ENCODE measurements around the gene CTNND2. TPM values are rescaled to one million over a fixed set of nuclear protein-coding genes. Genes with fewer than 3 reads are reported as not detected.

Gene CTNND2
- total RNA-seq, 4 donors from 2014 or later, result 0.22 to 2.8 (median 0.39) TPM

DNA sequence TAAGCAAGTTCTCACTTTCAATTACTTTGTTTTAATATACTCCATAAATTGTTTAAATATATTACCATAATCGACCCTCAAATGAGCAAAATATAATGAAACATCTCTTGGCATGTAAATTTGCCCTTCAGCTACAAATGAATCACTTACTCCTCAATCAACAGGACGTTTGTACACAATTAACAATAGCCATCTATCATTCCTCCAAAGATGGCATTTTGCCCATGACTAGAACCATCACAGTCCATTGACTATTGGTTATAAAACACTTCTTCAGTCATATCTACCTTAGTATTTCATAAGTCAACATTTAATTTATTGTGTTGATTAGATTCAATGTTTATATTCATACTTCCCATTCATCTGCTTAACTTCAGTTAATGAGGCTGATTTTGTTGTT, 127.2 kb downstream of the CTNND2 start:
- Histone ChIP-seq H3K36me3 (no peaks in the 10 kb centered on the region), H3K27ac (no peak overlapping the region), H3K9me3 (no peaks in the 10 kb centered on the region), H3K4me1 (no peaks in the 10 kb centered on the region), H3K4me3 (replicated peaks in 1 of 3) (no peak overlapping the region), H3K27me3 (no peaks in the 10 kb centered on the region)
- TF ChIP-seq CTCF (IDR thresholded peaks at IDR 0.05) (no peak), POLR2A (IDR thresholded peaks at IDR 0.05) (no peak)
- no peak for DNase-seq
- intact Hi-C loops (cut with DNase I), result no loop called here
- 62 to 82% methylated on average over 2 of the region's 2 CpGs for WGBS, 2 donors

DNA sequence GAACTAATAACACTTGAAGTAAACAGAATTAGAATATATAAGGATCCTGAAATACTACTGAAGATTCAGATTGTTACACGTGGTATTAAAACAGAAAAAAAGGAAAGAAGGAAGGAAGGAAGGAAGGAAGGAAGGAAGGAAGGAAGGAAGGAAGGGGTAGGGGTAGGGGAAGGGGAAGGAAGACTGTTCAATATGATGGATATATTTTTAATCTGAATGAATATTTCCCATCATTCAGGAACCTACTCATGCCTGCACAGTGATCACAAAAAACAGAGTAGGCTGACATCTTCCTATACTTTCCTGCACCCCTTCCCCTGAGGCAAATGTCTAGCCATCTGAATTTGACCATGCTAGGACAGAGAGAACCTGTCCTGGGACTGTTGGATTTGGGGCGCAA, 133.9 kb downstream of the CTNND2 start:
- H3K4me1 ChIP-seq, result no peaks in the 10 kb centered on the region
- TF ChIP-seq CTCF (IDR thresholded peaks at IDR 0.05), result no peak
- TF ChIP-seq POLR2A (IDR thresholded peaks at IDR 0.05), result no peak
- H3K27me3 ChIP-seq, result no peaks in the 10 kb centered on the region
- no peak for DNase-seq
- H3K4me3 ChIP-seq (replicated peaks in 1 of 3), result no peak overlapping the region
- H3K9me3 ChIP-seq, result no peaks in the 10 kb centered on the region
- intact Hi-C loops (cut with DNase I), result no loop called here
- no peak overlapping the region for H3K27ac ChIP-seq
- no peaks in the 10 kb centered on the region for H3K36me3 ChIP-seq
- WGBS, 2 donors, result 74 to 79% methylated on average over 2 of the region's 2 CpGs

DNA sequence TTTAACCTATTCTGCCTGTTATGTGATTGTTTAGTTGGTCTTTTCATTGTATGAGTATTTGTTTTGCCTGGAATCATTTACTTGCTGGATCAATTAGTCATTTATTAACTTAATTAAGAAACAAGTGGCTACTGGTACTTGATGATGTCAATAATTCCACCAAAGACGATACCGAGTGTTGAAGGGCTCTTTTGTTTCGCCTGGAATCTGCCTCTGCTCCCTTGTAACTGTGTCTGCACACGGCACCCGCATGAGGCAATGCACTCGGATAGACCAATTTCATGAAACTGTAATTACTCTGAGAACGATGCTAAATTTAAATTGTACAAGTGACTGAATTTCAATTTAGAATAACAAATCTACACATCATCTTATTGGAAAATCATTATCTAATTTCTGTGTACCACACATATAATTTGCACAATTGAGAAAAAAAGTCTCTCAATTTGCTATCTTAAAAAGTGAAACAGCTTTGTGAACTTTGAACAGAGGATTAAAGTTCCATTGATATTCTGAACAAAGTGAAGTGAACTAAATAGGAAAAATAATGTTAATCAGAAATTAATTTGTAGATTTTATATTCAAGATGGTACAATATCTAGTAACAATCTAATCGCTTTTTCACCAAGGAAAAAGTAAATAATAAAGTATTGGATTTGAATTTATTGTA, 143.2 kb downstream of the CTNND2 start:
- Histone ChIP-seq H3K4me3 (replicated peaks in 1 of 3) (no peak overlapping the region), H3K36me3 (no peaks in the 10 kb centered on the region), H3K27me3 (no peaks in the 10 kb centered on the region), H3K9me3 (no peaks in the 10 kb centered on the region), H3K4me1 (no peaks in the 10 kb centered on the region), H3K27ac (no peak overlapping the region)
- no peak for TF ChIP-seq CTCF (IDR thresholded peaks at IDR 0.05)
- no peak for TF ChIP-seq POLR2A (IDR thresholded peaks at IDR 0.05)
- intact Hi-C loops (cut with DNase I), result no loop called here
- no peak for DNase-seq
- 91 to 93% methylated on average over 8 of the region's 8 CpGs for WGBS, 2 donors

DNA sequence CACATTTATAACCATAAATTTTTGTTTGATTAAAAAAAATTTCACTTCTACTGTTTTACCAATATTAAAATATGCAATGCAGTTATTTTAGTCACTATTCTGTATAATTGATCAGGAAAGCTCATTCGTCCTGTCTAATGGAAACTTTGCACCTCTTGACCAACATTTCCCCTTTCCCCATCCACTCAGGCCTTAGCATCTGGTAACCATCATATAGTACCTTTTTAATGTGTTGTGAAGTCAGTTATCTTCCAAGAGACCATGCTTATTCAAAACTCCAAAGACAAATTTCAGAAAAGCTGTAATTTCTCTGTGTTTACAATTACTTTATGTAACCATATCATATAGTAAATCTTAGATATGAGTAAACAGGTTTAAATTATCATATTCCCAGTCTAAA, 145.9 kb downstream of the CTNND2 start:
- TF ChIP-seq CTCF (IDR thresholded peaks at IDR 0.05) (no peak), POLR2A (IDR thresholded peaks at IDR 0.05) (no peak)
- WGBS, 2 donors, result 75 to 84% methylated on average over 1 of the region's 1 CpG
- no peaks in the 10 kb centered on the region for H3K36me3 ChIP-seq
- H3K9me3 ChIP-seq, result no peaks in the 10 kb centered on the region
- H3K4me1 ChIP-seq, result no peaks in the 10 kb centered on the region
- H3K4me3 ChIP-seq (replicated peaks in 1 of 3), result no peak overlapping the region
- no peak overlapping the region for H3K27ac ChIP-seq
- no peaks in the 10 kb centered on the region for H3K27me3 ChIP-seq
- intact Hi-C loops (cut with DNase I), result no loop called here
- no peak for DNase-seq

- Histone ChIP-seq H3K9me3 (no peaks in the 10 kb centered on the region), H3K27me3 (no peaks in the 10 kb centered on the region), H3K36me3 (no peaks in the 10 kb centered on the region), H3K4me3 (replicated peaks in 1 of 3) (no peak overlapping the region), H3K27ac (no peak overlapping the region), H3K4me1 (no peaks in the 10 kb centered on the region)
- 63 to 70% methylated on average over 1 of the region's 1 CpG for WGBS, 2 donors
- no peak for TF ChIP-seq CTCF (IDR thresholded peaks at IDR 0.05)
- TF ChIP-seq POLR2A (IDR thresholded peaks at IDR 0.05), result no peak
- DNase-seq, result no peak
- intact Hi-C loops (cut with DNase I), result no loop called here
Measured at GRCh38 chr5:11757661-11758060, 146.6 kb downstream of the CTNND2 start.

Data from thyroid gland (tissue), 4 donors.